NCI-H2171 treated with DMSO at 0.1 percent for 48 hours (cell line): ENCODE measurements around the gene PI4K2B.
"Not testable (repeated sequence)": the region's sequence is repeated elsewhere in the genome, so short reads cannot be mapped to it uniquely, and the experiment has no call there.

Source experiments
- DNase-seq: peaks from one replicate; lab custom pipeline; 2025; lab: John Stamatoyannopoulos, UW

The PI4K2B gene

DNA sequence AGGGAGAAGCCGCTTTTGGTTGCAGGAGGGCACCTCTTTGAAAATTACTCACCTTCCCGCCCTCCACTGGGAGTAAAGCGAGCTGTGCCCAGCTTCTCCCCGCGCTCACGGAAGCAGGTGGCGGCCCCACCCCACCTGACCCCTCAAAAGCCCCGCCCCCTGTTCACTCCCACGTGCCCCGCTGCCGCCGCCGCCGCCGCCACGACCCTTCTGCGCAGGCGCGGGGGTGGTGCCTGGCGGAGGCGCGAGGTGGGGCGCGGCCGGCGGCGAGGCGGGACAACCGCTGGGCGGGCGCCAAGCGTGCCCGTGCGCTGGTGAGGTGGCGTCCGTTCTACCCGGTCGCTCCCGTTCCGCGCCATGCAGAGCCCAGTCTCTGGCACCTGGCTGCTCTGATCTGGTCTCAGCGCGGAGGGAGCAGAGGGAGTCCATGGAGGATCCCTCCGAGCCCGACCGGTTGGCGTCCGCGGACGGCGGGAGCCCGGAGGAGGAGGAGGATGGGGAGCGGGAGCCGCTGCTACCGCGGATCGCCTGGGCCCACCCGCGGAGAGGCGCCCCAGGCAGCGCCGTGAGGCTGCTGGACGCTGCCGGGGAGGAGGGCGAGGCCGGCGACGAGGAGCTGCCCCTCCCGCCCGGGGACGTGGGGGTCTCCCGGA, at the start of gene PI4K2B:
Gene PI4K2B (plus strand): TSS at position 297 of the 653 bp plus-strand sequence. CDS start 131 bp downstream, at position 428.
- peak; percentile 72 for DNase-seq

- DNase-seq: no peak
Measured at GRCh38 chr4:25184056-25184455, 49.8 kb upstream of the PI4K2B start.

- no peak for DNase-seq
Measured at GRCh38 chr4:25190407-25190806, 43.4 kb upstream of the PI4K2B start.

DNA sequence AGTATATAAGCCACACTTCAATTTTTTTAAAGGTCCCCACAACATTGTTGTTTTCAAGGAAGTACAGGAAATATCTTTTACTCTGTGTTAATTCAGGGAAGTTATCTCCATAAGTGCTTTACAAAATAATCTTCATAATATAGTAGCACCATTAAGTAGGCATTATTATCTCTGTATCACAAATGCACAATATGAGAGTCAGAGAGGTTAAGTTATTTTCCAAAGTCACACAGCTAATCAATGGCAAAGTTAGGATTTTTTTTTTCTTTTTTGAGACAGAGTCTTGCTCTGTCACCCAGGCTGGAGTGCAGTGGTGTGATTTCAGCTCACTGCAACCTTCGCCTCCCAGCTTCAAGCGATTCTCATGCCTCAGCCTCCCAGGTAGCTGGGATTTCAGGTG, 35.1 kb upstream of the PI4K2B start:
- no peak for DNase-seq

DNA sequence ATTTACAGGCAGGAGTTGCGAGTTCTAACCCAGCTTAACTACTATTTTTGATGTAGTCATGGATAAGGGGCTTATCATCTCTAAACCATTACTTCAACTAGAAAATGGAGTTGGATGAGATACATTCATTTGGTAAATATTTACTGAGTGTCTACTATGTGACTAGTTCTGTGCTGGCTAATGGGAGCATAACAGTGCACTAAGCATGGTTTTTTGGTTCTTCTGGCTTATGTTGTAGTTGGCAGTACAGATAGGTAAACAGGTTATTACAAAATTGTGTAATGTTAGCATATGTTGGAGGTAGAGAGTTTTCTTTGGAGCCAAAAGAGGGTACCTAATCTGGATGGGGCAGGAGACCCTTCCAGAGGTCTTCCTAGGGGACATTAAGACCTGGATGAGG, 25.8 kb upstream of the PI4K2B start:
- DNase-seq: no peak

DNA sequence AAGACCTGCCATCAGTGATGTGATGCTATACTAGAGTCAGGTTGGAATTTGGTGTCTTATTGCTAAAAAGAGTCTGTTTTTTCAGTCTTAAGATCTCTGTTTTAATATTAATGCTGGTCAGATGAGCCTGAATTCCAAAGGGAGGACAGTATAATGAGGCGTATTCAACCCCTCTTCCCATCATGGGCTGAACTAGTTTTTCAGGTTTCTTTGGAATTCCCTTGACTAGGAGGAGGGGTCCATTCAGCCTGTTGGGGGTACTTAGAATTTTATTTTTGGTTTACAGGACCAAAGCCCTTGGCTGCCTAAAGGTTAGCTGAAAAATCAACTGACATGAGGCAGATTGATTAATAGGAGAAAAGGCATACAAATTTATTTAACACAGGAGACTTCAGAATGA, 24.1 kb upstream of the PI4K2B start:
- no peak for DNase-seq

DNA sequence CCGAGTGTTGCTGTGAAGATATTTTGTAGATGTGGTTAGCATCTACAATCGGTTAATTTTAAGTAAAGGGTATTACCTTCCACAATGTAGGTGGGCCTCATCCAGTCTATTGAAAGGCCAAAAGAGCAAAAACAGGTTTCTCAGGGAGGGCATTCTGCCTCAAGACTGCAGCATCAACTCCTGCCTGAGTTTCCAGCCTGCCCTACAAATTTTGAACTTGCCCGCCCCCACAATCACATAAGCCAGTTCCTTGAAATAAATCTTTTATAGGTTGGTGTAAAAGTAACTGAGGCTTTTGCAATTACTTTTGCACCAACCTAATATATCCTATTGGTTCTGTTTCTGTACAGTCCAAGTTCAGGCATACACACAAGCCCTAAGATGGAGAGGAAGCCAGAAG, 22.1 kb upstream of the PI4K2B start:
- no peak for DNase-seq

- DNase-seq: no peak
Measured at GRCh38 chr4:25212822-25213221, 21.0 kb upstream of the PI4K2B start.

DNA sequence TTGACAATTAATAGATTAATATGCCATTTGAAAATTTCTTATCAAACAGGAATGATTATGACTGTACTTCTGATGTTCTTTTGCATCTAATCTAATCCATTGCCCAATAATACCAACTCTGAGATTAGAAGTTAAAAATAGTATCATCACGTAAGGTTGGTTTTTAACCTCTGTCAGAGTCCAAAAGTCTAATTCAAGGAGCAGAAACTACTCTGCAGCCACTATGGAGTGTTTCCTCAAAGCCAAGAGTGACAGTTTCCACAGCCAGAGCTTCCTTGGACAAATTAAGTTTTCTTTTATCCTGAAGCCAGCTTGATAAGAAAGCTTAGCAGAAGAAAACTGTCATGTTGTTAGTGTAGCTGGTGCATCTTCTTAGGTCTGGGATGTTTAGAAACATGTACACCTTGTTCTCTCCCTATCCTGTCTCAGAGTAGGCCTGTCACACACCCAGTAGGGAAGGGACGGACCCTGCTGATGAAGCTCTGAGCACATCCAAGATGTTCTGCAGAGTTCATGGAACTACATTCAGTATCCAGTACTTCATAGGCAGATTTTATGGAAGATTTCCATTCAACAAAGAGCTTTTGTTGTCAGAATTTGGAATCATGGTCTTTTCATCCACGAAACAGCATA, 20.4 kb upstream of the PI4K2B start:
- no peak for DNase-seq

GRCh38 chr4:25214750-25215149, 19.1 kb upstream of the PI4K2B start:
- DNase-seq: not testable (repeated sequence)

DNA sequence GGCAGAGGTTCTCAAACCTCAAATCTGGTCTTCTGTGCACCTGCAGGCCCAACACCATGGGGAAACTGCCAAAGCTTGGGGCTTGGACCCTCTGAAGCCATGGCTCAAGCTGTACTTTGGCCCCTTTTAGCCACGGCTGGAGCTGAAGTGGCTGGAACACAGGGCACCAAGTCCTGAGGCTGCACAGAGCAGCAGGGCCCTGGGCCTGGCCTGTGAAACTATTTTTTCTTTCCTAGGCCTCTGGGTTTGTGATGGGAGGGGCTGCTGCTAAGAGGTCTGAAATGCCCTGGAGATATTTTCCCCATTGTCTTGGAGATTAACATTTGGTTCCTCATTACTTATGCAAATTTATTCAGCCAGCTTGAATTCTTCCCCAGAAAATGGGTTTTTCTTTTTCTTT, 18.3 kb upstream of the PI4K2B start:
- DNase-seq: no peak

DNA sequence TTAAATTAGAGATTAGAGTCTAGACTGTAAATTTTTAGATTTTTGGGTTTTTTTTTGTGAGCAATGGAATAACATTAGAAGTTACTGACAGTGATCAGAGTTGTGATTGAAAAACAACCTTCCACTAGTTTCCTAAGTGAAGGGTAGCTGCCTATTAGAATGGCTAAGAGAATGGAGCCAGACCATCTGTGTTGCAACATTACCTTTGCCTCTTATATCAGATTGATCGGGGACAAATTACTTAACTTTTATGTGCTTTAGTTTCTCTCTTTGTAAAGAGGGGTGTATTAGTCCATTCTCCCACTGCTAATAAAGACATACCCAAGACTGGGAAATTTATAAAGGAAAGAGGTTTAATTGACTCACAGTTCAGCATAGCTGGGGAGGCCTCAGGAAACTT, 12.5 kb upstream of the PI4K2B start:
- DNase-seq: no peak

- peak; percentile 35 for DNase-seq
Measured at GRCh38 chr4:25223802-25224375, 9.9 kb upstream of the PI4K2B start.

- DNase-seq: no peak
Measured at GRCh38 chr4:25229804-25230203, 4.0 kb upstream of the PI4K2B start.

- DNase-seq: no peak
Measured at GRCh38 chr4:25233194-25233593, 639 bp upstream of the PI4K2B start.

DNA sequence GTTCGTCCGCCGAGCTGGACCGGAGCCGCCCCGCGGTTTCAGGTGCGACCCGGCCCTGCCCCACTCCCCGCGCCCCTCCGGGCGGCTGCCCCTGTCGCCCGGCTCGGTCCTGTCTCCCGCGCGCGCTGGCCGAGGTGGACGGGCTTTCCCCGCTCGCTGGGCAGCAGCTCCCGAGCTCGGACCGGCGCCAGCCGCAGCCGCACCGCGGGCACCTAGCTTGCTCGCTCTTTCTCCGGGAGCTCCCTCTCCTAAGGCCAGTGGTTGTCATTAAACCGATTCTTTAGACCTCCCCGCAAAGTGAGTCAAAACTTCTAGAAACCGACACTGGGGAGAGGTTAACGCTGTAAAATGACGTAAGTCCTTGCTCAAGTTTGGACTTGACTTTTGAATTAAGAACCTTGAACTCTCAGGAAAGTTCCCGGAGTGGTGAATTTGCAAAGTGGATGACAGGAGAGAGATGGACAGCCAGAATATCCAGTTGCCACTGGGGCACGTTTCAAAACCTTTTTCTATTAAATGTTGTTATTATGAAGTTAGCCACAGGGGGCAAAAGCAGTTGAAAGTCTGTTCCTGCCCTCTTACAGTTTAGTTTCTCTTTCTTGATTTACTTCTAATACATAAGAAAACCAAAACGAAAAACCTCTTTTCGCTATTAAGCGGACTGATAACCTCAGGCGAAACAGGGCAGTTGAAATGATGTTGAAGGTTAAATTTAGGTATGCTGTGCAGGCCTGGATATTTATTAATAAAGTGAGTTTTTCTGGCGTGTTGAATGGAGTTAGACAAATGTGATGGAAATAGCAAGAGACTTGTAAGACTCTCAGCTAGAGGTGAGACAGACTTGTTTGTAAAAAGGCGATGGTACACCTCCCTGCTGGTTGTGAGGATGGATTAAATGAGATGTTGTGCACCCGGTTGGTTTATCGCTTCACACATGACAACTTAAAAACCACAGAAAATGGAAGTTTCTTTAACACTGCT, 847 bp downstream of the PI4K2B start:
- peak; percentile 37 for DNase-seq

DNA sequence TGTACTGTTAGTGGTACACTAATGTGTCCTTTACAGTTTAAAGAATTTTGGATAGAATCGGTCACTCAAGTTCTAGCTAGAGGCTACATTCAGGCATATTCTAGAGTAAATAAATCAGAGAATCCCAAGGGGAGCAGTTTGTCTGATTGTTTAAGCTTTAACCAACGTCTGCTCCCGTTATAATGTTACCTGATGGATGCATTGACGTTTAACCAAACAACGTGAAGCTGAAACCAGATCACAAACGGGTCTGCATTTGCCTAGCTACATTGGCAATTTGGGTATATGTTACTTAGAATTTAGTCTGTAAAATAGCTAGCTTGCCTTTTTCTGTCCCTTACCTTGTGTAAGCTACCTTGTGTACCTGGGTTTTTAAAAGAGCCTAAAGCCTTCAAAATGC, 1.6 kb downstream of the PI4K2B start:
- peak; percentile 21 for DNase-seq

GRCh38 chr4:25236030-25236429, 2.2 kb downstream of the PI4K2B start:
- DNase-seq: not testable (repeated sequence)

GRCh38 chr4:25236971-25237370, 3.1 kb downstream of the PI4K2B start:
- DNase-seq: no peak

DNA sequence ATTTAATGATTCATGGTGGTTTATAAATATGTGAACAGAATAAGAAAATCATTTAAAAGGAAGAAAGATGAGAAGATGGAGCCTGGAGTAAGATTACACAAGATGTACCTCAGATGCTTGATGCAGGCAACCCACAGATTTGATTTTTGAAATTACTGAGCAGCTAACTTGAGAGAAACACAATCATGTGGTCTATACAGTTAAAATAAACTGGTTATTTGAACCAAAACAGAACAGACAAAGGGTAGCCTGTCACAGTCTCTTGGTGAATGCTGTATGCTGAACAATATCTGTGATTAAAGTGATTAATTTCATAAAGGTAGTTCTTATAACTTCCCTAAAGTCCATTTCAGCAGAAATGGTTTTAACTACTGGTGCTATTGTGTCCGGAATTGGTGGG, 4.2 kb downstream of the PI4K2B start:
- no peak for DNase-seq

DNA sequence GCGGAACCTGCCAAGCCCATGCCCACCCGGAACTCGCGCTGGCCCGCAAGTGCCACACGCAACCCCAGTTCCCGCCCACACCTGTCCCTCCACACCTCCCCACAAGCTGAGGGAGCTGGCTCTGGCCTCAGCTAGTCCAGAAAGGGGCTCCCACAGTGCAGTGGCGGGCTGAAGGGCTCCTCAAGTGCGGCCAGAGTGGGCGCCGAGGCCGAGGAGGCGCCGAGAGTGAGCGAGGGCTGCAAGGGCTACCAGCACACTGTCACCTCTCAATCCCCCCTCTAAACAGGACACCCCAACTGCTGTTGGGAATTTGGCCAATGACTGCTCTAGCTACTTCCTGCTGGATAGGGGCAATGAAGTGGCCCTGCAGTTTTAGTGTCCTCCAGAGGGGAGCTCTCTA, 5.7 kb downstream of the PI4K2B start:
- not testable (repeated sequence) for DNase-seq

DNA sequence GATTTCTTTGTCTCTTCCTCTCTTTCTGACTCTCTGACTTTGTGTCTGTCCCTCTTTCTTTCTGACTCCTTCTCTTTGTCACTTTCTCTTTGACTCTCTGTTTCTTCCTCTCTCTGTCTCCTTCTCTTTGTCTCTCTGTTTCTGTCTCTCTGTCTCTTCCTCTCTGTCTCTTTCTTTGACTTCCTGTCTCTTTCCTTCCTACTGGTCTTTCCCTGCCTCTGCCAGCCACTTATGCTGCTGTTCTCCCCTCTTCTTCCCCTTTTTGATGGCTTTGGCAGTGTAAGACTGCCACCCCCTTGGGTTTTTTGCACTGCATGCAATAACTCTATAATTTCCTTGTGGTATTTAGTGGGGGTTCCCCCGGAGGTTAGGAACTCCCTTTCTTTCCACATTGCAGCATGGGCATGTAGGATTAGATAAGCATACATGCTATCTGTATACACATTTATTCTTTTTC, 6.9 kb downstream of the PI4K2B start:
- DNase-seq: not testable (repeated sequence)
